CD4-positive, alpha-beta T cell treated with Interferon alpha-2 for 1 hour (primary cell): Measurements from ENCODE around the gene STARD5.
A peak's percentile ranks its signal among the peaks of the same experiment; 100 is the strongest.
"Not testable (repeated sequence)": the region's sequence is repeated elsewhere in the genome, so short reads cannot be mapped to it uniquely, and the experiment has no call there.

Source experiments
- DNase-seq, 2 donors: peaks; one replicate each; pipeline ENCODE4 v3.0.0-alpha.2; 2020 to 2022

STARD5 gene, protein sequence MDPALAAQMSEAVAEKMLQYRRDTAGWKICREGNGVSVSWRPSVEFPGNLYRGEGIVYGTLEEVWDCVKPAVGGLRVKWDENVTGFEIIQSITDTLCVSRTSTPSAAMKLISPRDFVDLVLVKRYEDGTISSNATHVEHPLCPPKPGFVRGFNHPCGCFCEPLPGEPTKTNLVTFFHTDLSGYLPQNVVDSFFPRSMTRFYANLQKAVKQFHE

DNA sequence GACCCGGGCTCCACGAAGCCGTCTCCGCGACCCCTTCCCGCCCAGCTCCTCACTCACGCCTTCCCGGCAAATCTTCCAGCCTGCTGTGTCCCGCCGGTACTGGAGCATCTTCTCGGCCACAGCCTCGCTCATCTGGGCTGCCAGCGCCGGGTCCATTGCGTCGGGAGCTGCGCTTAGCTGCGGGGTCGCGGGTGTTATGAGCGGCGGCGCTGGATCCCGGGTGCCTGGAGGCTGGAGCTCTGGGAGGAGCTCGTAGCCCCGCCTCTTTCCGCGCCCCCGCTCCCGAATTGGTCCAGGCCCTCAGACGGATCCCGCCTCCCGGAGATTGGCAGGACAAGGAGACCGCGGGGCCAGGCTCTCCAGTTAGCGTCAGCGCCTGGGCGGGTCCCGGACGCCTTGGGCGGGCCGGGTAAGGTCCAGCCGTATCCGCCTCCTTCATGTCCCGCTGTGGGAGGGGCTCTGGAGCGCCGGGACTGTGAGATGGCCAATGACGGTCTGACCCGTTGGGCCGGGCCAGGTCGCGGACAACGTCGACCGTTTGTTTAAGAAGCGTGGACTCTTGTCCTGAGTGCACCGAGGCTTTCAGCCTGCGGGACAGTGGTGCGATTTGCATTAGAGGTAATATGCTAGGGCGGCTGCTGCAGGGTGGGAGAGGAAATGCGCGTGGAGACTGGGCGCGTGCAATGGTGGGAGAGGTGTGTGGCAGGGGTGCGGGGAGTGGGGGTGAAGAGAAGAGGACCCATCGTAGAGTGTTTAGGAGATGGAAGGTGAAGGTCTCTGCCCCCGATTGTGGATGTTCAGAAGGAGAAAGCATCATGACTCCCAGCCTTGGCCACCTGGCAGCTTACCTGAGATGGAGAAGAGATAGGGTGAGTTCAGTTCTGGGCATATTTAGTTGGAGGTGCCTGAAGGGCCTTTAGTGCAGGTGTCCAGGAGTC is at the start of gene STARD5:
Gene STARD5, minus strand, starts transcription at position 198 of the 938 bp plus-strand sequence. Its CDS starts 42 bp downstream, at position 156.
- DNase-seq: peak; percentile 93 to 95

DNA sequence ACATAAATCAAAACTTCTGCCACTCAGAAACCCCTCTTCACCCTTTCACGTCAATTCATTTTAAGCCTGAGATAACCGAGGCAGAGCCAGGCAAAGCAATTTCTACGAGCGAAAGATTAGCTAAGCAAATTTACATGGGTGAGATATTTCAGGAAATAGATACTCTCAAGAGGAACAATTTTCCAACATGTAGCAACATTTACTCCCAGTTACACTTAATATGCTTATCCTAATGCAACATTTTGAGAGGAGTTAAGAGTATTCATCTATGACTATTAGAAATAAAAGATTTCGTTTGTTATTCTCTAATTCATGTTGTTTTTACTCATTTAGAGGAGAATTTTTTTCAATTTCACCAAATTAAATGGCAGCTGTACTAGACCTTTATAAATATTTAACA is 49.2 kb upstream of the STARD5 start:
- DNase-seq: no peak

DNA sequence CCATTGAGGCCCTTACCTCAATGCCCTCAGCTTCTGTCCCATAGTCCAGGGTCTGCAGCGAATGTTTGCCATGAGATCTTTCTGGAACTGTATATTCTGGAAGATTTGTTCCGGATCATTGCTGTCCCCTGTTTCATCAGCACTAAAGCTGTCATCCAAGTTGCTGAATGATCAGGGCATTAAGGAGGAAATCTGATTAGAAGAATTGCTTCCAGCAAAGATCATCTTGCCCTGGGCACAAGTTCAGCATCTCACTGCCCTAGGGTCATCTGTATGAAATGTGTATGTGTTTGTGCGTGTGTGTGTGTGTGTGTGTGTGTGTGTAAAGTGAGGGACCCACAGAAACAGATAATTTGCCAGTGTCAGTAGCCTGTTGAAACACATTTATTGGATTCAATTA is 48.6 kb upstream of the STARD5 start:
- no peak for DNase-seq

DNA sequence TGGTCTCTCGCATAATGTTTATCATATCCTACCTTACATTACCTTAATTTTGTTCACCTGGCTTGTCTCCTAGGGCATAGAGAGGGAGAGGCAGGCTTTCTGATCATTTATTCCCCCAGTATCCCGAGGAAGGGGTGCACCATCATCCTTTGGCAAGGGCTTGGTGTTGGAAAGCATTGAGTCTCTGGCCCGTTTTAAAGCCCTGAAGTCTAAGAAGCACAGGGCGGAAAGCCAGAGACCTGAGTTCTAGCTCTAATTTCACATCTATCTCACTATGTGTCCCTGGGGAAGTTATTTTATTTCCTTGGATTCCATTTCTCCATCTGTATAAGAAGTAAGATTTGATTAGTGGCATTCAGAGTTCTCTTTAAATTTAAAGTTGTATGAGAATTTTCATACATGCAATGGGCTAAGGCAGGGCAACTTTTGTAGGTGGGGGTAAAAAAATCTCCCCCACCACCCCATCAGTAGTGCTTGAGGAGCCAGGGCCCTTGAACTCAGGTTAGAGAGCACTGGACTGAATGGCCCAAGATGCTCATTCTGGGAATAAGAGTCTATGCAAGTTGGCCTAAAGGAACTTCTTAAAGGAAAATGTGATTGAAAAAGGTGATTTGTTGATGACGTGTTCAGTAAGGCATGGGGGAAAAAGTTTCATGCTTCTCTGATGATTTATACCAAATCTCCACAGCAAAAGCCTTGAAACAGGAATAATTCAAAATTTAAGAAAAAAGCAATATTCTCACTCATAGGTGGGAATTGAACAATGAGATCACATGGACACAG is 40.0 kb upstream of the STARD5 start:
- DNase-seq: no peak

DNA sequence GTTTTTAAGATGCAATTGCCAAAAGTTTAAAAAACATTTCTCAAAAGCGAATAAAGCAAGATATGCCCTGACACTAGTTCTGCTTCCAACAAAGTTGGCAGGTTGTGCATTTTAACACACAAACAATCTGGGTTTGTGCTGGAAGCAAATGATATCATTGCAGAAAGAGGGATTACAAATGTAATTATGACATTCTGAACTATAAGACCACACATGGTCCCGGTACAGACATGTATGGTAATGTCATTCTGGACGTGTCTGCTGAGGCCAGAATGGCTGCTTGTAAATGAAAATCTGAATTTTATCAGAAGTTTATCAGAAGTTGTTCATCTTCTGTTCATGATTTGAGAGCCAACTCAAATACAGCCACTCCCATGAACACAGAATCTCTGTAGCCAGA is 39.3 kb upstream of the STARD5 start:
- DNase-seq: no peak

DNA sequence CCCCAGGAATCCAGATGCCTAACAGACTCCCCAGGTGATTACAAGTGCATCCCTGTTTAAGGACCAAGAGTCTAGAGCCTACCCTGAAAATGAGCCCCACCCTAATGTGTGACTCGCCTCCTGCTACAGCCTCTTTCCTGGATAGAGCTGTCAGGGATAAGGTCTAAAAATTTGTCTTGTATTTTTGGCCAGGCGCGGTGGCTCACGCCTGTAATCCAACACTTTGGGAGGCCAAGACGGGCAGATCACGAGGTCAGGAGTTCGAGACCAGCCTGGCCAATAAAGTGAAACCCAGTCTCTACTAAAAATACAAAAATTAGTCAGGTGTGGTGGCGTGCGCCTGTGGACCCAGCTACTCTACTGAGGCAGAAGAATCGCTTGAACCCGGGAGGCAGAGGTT is 38.8 kb upstream of the STARD5 start:
- DNase-seq: no peak

DNA sequence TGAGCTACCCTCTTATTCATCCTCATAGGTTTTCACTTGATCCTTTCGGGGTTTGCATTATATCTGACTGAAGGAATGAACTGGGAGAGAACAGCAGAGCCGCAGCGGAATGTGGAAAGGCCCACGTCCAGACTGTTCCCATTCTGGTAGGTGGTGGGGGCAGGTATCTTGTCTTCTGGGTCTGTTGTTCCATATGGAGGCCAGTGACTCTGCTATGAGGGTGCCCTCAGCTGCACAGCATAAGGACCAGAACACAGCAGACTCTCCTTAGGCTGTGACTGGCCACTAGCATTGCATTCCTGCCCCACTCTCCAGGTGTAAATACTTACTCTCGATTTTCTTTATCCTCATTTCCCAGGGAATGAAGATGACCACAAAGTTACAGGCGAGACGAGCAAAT is 38.0 kb upstream of the STARD5 start:
- DNase-seq: no peak

DNA sequence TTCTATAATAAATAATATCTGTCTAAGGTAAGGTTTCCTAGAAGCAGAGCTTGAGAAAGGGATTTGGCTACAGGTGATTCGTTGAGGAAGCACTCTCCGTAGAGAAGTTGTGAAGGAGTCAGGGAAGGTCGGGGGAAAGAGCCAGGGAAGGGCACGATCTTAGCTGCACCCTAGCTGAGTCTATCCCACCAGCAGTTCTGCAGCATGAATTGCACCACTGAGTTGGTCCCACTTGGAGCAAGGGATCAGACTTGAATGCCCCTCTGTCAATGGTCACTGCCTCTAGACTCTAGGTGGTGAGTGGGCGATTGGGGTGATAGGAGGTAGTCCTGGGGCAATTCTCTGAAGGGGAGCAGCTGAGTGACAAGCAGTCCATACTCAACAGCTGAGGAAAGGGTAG is 36.5 kb upstream of the STARD5 start:
- DNase-seq: no peak

DNA sequence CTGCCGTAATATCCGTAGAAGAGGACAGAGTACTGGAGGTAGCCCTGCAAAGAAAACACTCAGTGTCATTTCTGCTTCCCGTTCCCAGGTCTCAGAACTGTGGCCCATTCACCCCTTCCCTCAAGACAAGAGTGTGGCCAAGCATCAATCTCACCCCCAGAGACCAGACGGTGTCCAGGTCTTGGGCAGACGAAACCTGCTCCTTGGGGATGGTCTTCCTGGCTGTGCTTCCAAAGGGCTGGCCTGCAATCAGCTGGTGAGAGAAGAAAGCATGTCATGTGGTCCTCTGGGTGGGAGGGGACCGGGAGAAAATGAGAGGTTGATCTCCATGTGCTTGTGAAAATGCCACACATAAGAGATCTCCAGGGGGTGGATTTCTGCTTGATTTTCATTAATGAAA is 34.3 kb upstream of the STARD5 start:
- no peak for DNase-seq

DNA sequence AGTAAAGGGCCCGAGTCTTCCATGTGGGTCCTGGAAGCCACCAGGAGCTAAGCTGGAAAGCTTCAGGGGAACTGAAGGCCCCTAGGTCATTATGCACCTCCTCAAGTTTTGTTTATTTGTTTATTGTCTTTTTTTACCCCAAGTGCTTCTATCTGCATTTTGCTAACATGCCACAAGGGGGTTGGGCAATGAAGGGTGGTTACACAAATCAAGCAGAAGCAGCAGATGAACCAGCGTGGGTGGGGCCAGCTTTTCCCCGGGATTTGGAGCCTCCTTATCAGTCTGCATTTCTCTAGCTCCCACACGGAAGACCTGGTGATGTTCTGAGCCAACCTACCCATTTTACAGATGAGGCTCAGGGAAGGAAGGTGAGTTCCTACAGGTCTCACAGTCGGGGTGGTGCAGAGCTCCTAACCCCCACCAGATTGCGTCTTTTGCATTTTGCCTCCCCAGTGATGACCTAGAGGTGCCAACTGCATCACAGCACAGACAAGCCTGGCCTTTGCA is 33.3 kb upstream of the STARD5 start:
- no peak for DNase-seq

DNA sequence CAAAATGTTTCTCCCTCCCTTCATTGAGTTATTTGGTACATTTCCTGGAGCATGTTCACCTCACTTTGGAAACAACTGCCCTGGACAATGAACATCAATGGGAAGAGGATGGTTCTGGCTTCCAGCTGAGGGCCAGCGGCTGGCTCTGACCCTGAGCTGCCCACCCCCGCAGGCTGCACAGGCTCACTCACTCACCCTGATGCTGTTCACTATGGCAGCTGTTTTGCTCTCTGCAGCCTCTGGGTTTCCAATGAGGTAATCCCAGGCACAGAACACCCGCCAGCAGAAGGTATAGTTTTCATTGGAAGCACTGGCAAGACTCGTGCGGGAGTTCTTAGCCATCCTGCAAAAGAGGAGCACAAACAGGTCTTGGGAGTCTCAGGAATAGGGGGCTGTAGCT is 32.3 kb upstream of the STARD5 start:
- DNase-seq: no peak

DNA sequence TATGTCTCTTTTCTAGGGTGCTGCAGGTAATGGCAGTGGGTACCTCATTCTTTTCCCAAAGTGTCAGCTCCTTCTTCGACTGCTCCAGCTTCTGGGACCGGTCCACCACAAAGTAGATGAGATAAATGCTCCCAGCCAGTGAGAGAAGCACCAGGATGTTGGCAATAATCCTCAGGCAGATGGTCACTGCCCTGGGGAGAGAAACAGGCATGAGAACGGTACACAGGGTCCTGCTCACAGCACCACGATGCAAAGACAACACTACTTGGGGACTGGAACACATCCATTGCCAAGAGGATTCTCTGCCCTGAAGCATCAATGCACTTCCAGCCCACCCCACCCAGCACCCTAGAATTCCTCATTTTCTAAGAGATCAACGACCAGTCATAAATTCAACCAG is 27.7 kb upstream of the STARD5 start:
- DNase-seq: no peak

DNA sequence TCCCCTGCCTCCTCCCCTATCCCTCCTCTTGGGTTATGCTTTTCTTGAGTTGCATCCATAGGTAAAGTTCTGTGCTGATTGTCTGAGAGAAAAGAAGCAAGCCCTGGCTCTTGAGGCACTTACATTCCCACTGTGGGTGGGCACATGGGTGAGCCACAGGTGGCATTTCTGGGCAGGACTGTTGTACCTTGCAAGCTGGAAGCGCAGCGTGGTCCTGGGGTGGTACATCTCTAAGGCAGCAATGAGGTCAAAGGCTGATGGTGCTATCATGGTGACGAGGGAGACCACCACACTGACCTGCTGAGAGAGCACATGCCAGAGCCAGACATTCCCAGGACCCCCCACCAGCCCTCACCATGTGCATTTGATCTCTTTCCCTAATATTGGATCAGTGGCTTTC is 25.3 kb upstream of the STARD5 start:
- no peak for DNase-seq

DNA sequence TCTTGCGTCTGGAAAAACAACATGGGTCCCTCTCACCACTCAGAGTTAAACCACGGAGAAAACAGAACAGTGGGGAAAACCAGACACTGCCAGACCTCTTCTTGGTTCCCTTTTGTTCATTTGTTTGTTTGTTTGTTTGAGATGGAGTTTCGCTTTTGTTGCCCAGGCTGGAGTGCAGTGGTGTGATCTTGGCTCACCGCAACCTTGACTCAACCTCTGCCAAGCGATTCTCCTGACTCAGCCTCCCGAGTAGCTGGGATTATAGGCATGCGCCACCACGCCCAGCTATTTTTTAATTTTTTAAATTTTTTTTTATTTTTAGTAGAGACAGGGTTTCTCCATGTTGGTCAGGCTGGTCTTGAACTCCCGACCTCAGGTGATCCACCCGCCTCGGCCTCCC is 24.8 kb upstream of the STARD5 start:
- DNase-seq: not testable (repeated sequence)

DNA sequence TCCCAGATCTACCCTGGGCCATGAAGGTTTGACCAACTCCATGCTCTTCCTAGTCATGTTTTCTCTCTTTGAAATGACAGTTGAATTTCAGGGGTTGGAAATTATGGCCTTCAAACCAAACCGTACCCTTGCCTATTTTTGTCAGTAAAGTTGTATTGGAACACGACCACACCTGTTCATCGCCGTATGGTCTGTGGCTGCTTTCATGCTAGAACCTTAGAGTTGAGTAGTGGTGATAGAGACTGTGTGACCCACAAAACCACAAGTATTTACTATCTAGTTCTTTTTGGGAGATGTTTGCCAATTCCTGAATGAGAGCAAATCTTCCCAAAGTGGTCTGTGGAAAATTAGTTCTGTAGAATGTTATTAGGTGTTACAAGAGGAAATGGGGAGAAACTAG is 24.0 kb upstream of the STARD5 start:
- no peak for DNase-seq

DNA sequence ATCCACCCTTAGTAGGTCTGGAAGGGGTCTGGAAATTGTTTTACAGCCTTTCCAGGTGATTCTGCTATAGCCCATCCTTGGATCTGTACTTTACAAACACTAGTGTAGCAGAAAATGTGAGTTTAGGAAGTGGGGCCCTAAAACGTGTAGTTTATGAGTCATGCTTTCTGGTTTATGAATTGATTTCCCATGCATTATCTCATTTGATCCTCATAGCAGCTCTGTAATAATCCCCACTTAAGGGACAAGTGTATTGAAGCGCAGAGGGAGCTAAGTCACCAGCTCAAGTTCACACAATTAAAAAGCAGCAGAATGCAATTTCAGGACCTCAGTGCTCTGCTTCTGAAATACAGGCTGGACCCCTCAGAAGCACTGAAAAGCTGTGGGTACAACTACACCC is 22.7 kb upstream of the STARD5 start:
- no peak for DNase-seq

DNA sequence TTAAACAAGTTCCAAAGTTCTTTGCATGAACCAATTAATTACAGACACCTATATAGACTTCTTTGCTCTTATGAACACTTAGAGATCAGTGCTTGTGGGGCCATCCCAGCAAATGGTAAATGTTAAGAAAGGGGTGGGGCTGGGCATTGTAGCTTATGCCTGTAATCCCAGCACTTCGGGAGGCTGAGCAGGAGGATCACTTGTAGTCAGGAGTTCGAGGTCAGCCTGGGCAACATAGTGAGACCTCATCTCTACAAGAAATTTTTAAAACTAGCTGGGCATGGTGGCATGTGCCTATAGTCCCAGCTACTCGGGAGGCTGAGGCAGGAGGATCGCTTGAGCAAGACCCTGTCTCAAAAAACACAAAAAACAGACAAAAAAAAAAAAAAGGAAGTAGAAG is 19.4 kb upstream of the STARD5 start:
- DNase-seq: no peak

DNA sequence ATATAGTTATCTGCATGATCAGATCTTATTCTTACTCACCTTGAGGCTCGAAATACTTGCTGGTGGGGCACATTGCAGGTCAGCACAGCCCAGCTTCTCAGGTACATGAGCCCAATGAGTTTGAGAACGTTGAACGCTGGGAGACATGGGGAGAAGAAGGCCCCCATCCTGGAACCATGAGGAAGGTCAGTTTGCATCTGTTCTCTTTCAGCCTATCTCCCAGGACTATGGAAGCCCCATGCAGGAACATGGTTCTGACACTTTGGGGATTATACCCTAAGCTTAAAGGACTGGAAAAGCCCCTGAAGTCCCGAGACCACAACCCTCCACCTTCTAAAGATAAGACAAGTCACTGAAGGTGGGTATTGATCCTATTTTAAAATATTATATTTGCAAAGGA is 17.4 kb upstream of the STARD5 start:
- no peak for DNase-seq

DNA sequence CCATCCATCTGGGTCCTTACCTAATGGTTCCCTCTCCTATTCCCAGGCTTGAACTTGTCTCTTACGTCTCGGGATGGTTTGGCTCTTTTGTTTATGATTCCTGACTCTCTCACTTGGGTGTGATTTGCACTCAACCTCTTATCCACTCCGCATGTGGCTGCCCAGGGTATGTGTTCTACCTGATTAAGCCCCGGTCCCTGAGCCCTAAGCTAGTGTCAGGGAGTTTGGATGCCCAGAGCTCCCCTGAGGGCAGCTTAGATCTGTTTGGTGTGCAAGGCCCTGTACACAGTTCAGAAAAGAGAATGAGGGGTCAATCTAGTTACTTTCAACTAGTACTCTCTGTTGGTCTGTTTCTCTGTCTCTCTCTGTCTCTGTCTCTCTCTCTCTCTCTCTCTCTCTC is 15.9 kb upstream of the STARD5 start:
- DNase-seq: no peak

DNA sequence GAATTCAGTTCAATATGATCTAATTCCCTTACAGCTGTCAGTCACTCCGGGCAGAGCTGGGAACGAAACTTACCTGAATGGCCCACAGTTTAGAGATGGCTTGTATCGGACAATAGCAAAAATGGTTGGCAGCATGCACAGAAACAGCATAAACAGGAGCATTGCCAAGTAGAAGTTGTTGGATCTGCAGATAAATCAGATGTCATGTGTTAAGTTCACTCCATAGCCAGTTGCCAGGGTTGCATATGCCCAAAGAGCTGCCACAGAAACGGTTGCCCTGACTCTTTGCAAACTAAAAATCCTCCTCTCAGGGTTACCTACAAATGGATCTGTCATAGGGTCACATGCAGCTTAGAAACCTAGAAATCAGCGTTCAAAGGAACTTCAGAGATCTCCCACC is 15.4 kb upstream of the STARD5 start:
- no peak for DNase-seq

DNA sequence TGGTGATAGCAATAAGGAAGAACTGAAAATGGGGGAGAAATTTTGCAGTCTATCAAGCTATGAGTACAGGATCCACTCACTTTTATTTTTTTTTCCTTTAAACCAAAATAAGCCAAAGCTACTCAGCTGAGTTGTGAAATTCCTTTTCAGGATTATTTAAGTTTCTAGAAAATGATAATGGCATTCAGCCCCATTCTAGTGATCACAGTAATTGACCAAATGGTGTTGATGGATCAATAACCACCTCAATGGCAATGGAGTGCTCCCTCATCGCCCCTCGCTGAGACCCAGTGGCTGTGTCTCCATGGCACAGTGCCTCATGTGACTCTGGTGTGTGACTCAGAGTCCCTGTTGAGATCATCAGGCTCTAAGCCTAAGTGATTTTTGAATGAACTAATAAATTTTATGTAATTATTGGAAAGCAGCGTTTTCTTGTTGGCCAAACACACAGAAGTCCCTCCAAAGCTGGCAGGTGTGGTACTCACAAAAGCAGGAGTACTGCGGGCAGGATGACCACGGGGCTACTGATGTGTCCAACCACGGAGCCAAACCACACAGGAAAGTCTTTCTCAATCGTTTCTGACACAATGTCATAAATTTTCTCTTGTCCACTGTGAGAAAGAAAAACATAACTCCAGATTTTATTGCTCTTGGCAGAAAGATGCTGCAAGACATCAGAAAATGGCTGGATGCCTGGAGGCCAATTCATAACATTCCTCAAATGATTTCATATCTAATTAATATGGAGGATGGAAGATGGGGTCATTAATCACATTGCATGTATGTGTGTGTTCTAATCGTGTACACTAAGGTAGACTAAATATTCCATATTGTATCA is 14.4 kb upstream of the STARD5 start:
- DNase-seq: no peak

DNA sequence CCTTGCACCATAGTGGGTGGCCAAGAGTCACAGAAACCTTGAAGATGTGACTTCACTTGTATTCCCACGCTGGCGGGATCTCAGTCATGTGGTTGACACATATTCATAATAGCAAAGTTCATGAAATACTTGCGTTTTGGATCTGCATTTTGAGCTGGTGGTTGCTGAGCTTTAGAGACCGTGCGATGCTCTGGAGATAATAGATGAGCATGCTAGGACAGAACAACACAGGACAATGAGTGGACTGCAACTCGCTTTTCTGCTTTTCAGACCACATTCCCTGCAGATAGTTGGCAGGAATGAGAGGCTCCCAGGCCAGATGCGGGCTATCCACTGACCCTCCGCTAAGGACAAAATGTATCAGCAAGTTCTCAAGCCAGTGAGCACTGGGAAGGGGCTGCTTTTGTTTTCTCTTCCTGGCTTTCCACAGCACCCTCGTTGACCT is 13.8 kb upstream of the STARD5 start:
- DNase-seq: no peak
